Upper lobe of left lung (tissue), 4 donors: Measurements from ENCODE around the gene ECEL1.

Experiments used
- CTCF ChIP-seq, 6 experiments: fragments of 450-650 bp in 4 of 6; fragments of 200-600 bp in 2 of 6; sonication (generic) in 2 of 6; IDR thresholded peaks; one replicate each; pipeline ENCODE4 v1.5.1; 2016 to 2019; ENCODE audit warnings: antibody characterized with exemption in 6 of 6
- EP300 ChIP-seq, 4 donors: sonication (generic); formaldehyde crosslinking; IDR thresholded peaks; one replicate each; pipeline ENCODE4 v1.5.1; 2017; ENCODE audit warnings: antibody characterized with exemption in 4 of 4, control low read depth in 2 of 4
- POLR2A ChIP-seq, 4 donors: fragments of 450-650 bp; IDR thresholded peaks; one replicate each; pipeline ENCODE4 v1.5.1; 2016 to 2017; ENCODE audit warnings: antibody characterized with exemption in 4 of 4, mild to moderate bottlenecking in 2 of 4

- TF ChIP-seq CTCF (IDR thresholded peaks at IDR 0.05), result peak in 5 of 6 experiments; percentile 37 to 62 (median 51)
- TF ChIP-seq POLR2A (IDR thresholded peaks at IDR 0.05), result no peak
- no peak for TF ChIP-seq EP300 (IDR thresholded peaks at IDR 0.05)
Measured at GRCh38 chr2:232438951-232439757, 48.5 kb downstream of the ECEL1 start.
